ENCODE data around the gene GOLGA7B.
"Not testable (repeated sequence)": the region's sequence is repeated elsewhere in the genome, so short reads cannot be mapped to it uniquely, and the experiment has no call there.

The GOLGA7B gene

GRCh38 chr10:97841166-97841565 lies 8.5 kb upstream of the GOLGA7B start:
- H3K27ac ChIP-seq (replicated peaks; ENCODE audit: low read length); H2BK15ac ChIP-seq (ENCODE audit: low read length); H3K4me2 ChIP-seq (ENCODE audit: insufficient read depth, low read length, poor library complexity, severe bottlenecking); H3K4me1 ChIP-seq (ENCODE audit: control insufficient read depth in 2 of 2, insufficient read depth in 1 of 2, low read depth in 1 of 2, low read length in 2 of 2); H2AFZ ChIP-seq (ENCODE audit: low read length); H3K27me3 ChIP-seq (ENCODE audit: control insufficient read depth in 3 of 3, insufficient read depth in 3 of 3, low read depth in 1 of 3, low read length in 3 of 3); H3K4ac ChIP-seq (ENCODE audit: low read length); H3K9ac ChIP-seq (ENCODE audit: low read depth, low read length, poor library complexity); H4K8ac ChIP-seq (ENCODE audit: low read depth, low read length); H3K23ac ChIP-seq (ENCODE audit: low read depth, low read length, poor library complexity); H3K36me3 ChIP-seq (replicated peaks in 1 of 2; ENCODE audit: control insufficient read depth in 2 of 2, insufficient read depth in 2 of 2, low read length in 2 of 2); DNase-seq (ENCODE audit: low spot score); H2AK5ac ChIP-seq (ENCODE audit: low read depth, low read length); H2BK12ac ChIP-seq (ENCODE audit: low read length); H3K79me1 ChIP-seq (ENCODE audit: low read depth, low read length); H3K14ac ChIP-seq (ENCODE audit: low read length); H3K9me3 ChIP-seq (replicated peaks in 1 of 2; ENCODE audit: control insufficient read depth in 2 of 2, insufficient read depth in 1 of 2, low read depth in 1 of 2, low read length in 2 of 2); H2BK120ac ChIP-seq (ENCODE audit: low read depth, low read length); H3K4me3 ChIP-seq (ENCODE audit: low read length in 2 of 2); H3K18ac ChIP-seq (ENCODE audit: low read length); H4K91ac ChIP-seq (ENCODE audit: low read depth, low read length, poor library complexity); H2BK5ac ChIP-seq (ENCODE audit: low read length): not testable (repeated sequence)
- WGBS, 2 donors (ENCODE audit: extremely low coverage in 2 of 2, insufficient read length in 2 of 2, insufficient replicate concordance in 1 of 2): no CpG with 5 or more reads among the region's 22 CpGs

GRCh38 chr10:97842114-97842513 lies 7.5 kb upstream of the GOLGA7B start:
- not testable (repeated sequence) for H3K36me3 ChIP-seq (replicated peaks in 1 of 2; ENCODE audit: control insufficient read depth in 2 of 2, insufficient read depth in 2 of 2, low read length in 2 of 2); H3K23ac ChIP-seq (ENCODE audit: low read depth, low read length, poor library complexity); H3K9ac ChIP-seq (ENCODE audit: low read depth, low read length, poor library complexity); H4K91ac ChIP-seq (ENCODE audit: low read depth, low read length, poor library complexity); H2BK15ac ChIP-seq (ENCODE audit: low read length); H3K4ac ChIP-seq (ENCODE audit: low read length); H3K4me3 ChIP-seq (ENCODE audit: low read length in 2 of 2); H2BK5ac ChIP-seq (ENCODE audit: low read length); H3K18ac ChIP-seq (ENCODE audit: low read length); H3K4me2 ChIP-seq (ENCODE audit: insufficient read depth, low read length, poor library complexity, severe bottlenecking); H3K79me1 ChIP-seq (ENCODE audit: low read depth, low read length); H2AK5ac ChIP-seq (ENCODE audit: low read depth, low read length); H3K14ac ChIP-seq (ENCODE audit: low read length); H3K27ac ChIP-seq (replicated peaks; ENCODE audit: low read length); H3K27me3 ChIP-seq (ENCODE audit: control insufficient read depth in 3 of 3, insufficient read depth in 3 of 3, low read depth in 1 of 3, low read length in 3 of 3); H3K4me1 ChIP-seq (ENCODE audit: control insufficient read depth in 2 of 2, insufficient read depth in 1 of 2, low read depth in 1 of 2, low read length in 2 of 2); H2BK120ac ChIP-seq (ENCODE audit: low read depth, low read length); DNase-seq (ENCODE audit: low spot score); H3K9me3 ChIP-seq (replicated peaks in 1 of 2; ENCODE audit: control insufficient read depth in 2 of 2, insufficient read depth in 1 of 2, low read depth in 1 of 2, low read length in 2 of 2); H2BK12ac ChIP-seq (ENCODE audit: low read length); H2AFZ ChIP-seq (ENCODE audit: low read length); H4K8ac ChIP-seq (ENCODE audit: low read depth, low read length)
- no CpG with 5 or more reads among the region's 3 CpGs for WGBS, 2 donors (ENCODE audit: extremely low coverage in 2 of 2, insufficient read length in 2 of 2, insufficient replicate concordance in 1 of 2)

- no CpG with 5 or more reads among the region's 7 CpGs for WGBS, 2 donors (ENCODE audit: extremely low coverage in 2 of 2, insufficient read length in 2 of 2, insufficient replicate concordance in 1 of 2)
- Histone ChIP-seq H4K91ac (ENCODE audit: low read depth, low read length, poor library complexity) (no peak overlapping the region), H2BK15ac (ENCODE audit: low read length) (no peak overlapping the region), H2BK120ac (ENCODE audit: low read depth, low read length) (no peak overlapping the region), H3K4me3 (ENCODE audit: low read length in 2 of 2) (no peak overlapping the region), H3K18ac (ENCODE audit: low read length) (no peak overlapping the region), H3K9ac (ENCODE audit: low read depth, low read length, poor library complexity) (no peak overlapping the region), H3K14ac (ENCODE audit: low read length) (no peak overlapping the region), H2BK12ac (ENCODE audit: low read length) (no peak overlapping the region), H3K9me3 (replicated peaks in 1 of 2; ENCODE audit: control insufficient read depth in 2 of 2, insufficient read depth in 1 of 2, low read depth in 1 of 2, low read length in 2 of 2) (peaks cover 0 to 7% of the 10 kb centered on the region in 2 donors), H3K27me3 (ENCODE audit: control insufficient read depth in 3 of 3, insufficient read depth in 3 of 3, low read depth in 1 of 3, low read length in 3 of 3) (peaks cover 0 to 3% (median 0%) of the 10 kb centered on the region in 3 experiments), H3K27ac (replicated peaks; ENCODE audit: low read length) (no peak overlapping the region), H4K8ac (ENCODE audit: low read depth, low read length) (no peak overlapping the region), H3K79me1 (ENCODE audit: low read depth, low read length) (no peaks in the 10 kb centered on the region), H3K23ac (ENCODE audit: low read depth, low read length, poor library complexity) (no peak overlapping the region), H2AFZ (ENCODE audit: low read length) (no peak overlapping the region), H2AK5ac (ENCODE audit: low read depth, low read length) (no peak overlapping the region), H3K4me2 (ENCODE audit: insufficient read depth, low read length, poor library complexity, severe bottlenecking) (no peak overlapping the region), H3K36me3 (replicated peaks in 1 of 2; ENCODE audit: control insufficient read depth in 2 of 2, insufficient read depth in 2 of 2, low read length in 2 of 2) (no peaks in the 10 kb centered on the region), H2BK5ac (ENCODE audit: low read length) (no peak overlapping the region), H3K4ac (ENCODE audit: low read length) (no peak overlapping the region), H3K4me1 (ENCODE audit: control insufficient read depth in 2 of 2, insufficient read depth in 1 of 2, low read depth in 1 of 2, low read length in 2 of 2) (peaks cover 0 to 2% of the 10 kb centered on the region in 2 donors)
- DNase-seq (ENCODE audit: low spot score): no peak
These were observed 6.9 kb upstream of the GOLGA7B start for GRCh38 chr10:97842656-97843280.

GRCh38 chr10:97843281-97843671 lies 6.4 kb upstream of the GOLGA7B start:
- WGBS, 2 donors (ENCODE audit: extremely low coverage in 2 of 2, insufficient read length in 2 of 2, insufficient replicate concordance in 1 of 2): no CpG with 5 or more reads among the region's 2 CpGs
- H3K4me2 ChIP-seq (ENCODE audit: insufficient read depth, low read length, poor library complexity, severe bottlenecking): no peak overlapping the region

More at GRCh38 chr10:97843281-97843671, 6.4 kb upstream of the GOLGA7B start:
- no peak overlapping the region for H3K9ac ChIP-seq (ENCODE audit: low read depth, low read length, poor library complexity)
- no peak overlapping the region for H3K27ac ChIP-seq (replicated peaks; ENCODE audit: low read length)
- H3K4ac ChIP-seq (ENCODE audit: low read length): no peak overlapping the region
- H2BK120ac ChIP-seq (ENCODE audit: low read depth, low read length): no peak overlapping the region
- H4K91ac ChIP-seq (ENCODE audit: low read depth, low read length, poor library complexity): no peak overlapping the region
- H2BK12ac ChIP-seq (ENCODE audit: low read length): no peak overlapping the region
- H2BK5ac ChIP-seq (ENCODE audit: low read length): no peak overlapping the region
- no peak for DNase-seq (ENCODE audit: low spot score)
- H4K8ac ChIP-seq (ENCODE audit: low read depth, low read length): no peak overlapping the region
- H2AK5ac ChIP-seq (ENCODE audit: low read depth, low read length): no peak overlapping the region
- H3K79me1 ChIP-seq (ENCODE audit: low read depth, low read length): no peaks in the 10 kb centered on the region
- H3K27me3 ChIP-seq (ENCODE audit: control insufficient read depth in 3 of 3, insufficient read depth in 3 of 3, low read depth in 1 of 3, low read length in 3 of 3): peaks cover 0 to 3% (median 2%) of the 10 kb centered on the region in 3 experiments
- H2AFZ ChIP-seq (ENCODE audit: low read length): no peak overlapping the region
- no peaks in the 10 kb centered on the region for H3K36me3 ChIP-seq (replicated peaks in 1 of 2; ENCODE audit: control insufficient read depth in 2 of 2, insufficient read depth in 2 of 2, low read length in 2 of 2)
- no peak overlapping the region for H2BK15ac ChIP-seq (ENCODE audit: low read length)
- H3K14ac ChIP-seq (ENCODE audit: low read length): no peak overlapping the region
- peaks cover 0 to 5% of the 10 kb centered on the region in 2 donors for H3K9me3 ChIP-seq (replicated peaks in 1 of 2; ENCODE audit: control insufficient read depth in 2 of 2, insufficient read depth in 1 of 2, low read depth in 1 of 2, low read length in 2 of 2)
- no peak overlapping the region for H3K23ac ChIP-seq (ENCODE audit: low read depth, low read length, poor library complexity)
- H3K18ac ChIP-seq (ENCODE audit: low read length): no peak overlapping the region
- no peak overlapping the region for H3K4me3 ChIP-seq (ENCODE audit: low read length in 2 of 2)
- peaks cover 0 to 2% of the 10 kb centered on the region in 2 donors for H3K4me1 ChIP-seq (ENCODE audit: control insufficient read depth in 2 of 2, insufficient read depth in 1 of 2, low read depth in 1 of 2, low read length in 2 of 2)

Measured in neuronal stem cell (in vitro differentiated cells).